A549 (cell line): ENCODE measurements around the gene RNASE12. TPM values are rescaled to one million over a fixed set of nuclear protein-coding genes. Genes with fewer than 3 reads are reported as not detected.

Experiments used
- ATAC-seq, 2 experiments: fragments of 200-7000 bp in 1 of 2; fragments of >200 bp in 1 of 2; cut with Nextera tagmentation in 1 of 2; cut with Tn5 transposase in 1 of 2; 3 replicates each; pipeline versions ENCODE4 v1.8.0 to v1.9.1; 2018 to 2020; ENCODE audit warnings: mild to moderate bottlenecking in 1 of 2, moderate library complexity in 1 of 2
- CTCF ChIA-PET: fragments of 300-600 bp; sonication (Branson Sonifier 250); formaldehyde crosslinking; extraction: SDS; loops from one replicate; lab custom pipeline; 2021; ENCODE audit warnings: antibody characterized with exemption, inconsistent platforms; lab: Yijun Ruan, JAX
- POLR2A ChIA-PET: fragments of 350-600 bp; formaldehyde crosslinking; extraction: SDS; loops from one replicate; lab custom pipeline; 2021; ENCODE audit warnings: antibody characterized with exemption, inconsistent platforms; lab: Yijun Ruan, JAX
- DNase-seq, 2 experiments: peaks; one replicate each; pipeline versions ENCODE4 v3.0.0 to v3.0.0-alpha.2; 2011 to 2016; ENCODE audit warnings: low read depth in 1 of 2, low spot score in 1 of 2
- FAIRE-seq: peaks from 2 replicates; lab custom pipeline; 2011; peaks lifted over from hg19 to GRCh38; lab: Jason Lieb, UNC
- H3K27ac ChIP-seq, 2 experiments: fragments of >200 bp; sonication (Bioruptor Twin); formaldehyde crosslinking; 3 replicates each; pipeline ENCODE4 v1.5.1; 2016 to 2017
- H3K4me1 ChIP-seq: fragments of >200 bp; sonication (Bioruptor Twin); formaldehyde crosslinking; 3 replicates; pipeline ENCODE4 v1.6.1; 2016
- H3K4me2 ChIP-seq: fragments of >200 bp; sonication (Bioruptor Twin); formaldehyde crosslinking; 3 replicates; pipeline ENCODE4 v1.6.1; 2016
- H3K4me3 ChIP-seq: fragments of >200 bp; sonication (Bioruptor Twin); formaldehyde crosslinking; 3 replicates; pipeline ENCODE4 v1.5.1; 2016
- H3K9me3 ChIP-seq: fragments of >200 bp; sonication (Bioruptor Twin); formaldehyde crosslinking; 3 replicates; pipeline ENCODE4 v1.6.1; 2016
- CBX8 ChIP-seq: fragments of 200-600 bp; sonication (generic); IDR thresholded peaks from 2 replicates; pipeline ENCODE4 v1.6.1; 2016
- CEBPB ChIP-seq, 2 experiments: fragments of >200 bp in 1 of 2; sonication (Bioruptor Twin) in 1 of 2; formaldehyde crosslinking in 1 of 2; IDR thresholded peaks; 2 replicates each; pipeline ENCODE4 v1.6.1; 2012 to 2016
- CHD4 ChIP-seq: fragments of 200-600 bp; sonication (generic); IDR thresholded peaks from 2 replicates; pipeline ENCODE4 v1.6.1; 2016; ENCODE audit warnings: antibody characterized with exemption, mild to moderate bottlenecking, borderline replicate concordance
- ESRRA ChIP-seq: fragments of 150-350 bp; IDR thresholded peaks from 2 replicates; pipeline ENCODE4 v1.6.1; 2014; ENCODE audit warnings: mild to moderate bottlenecking, low read length, borderline replicate concordance
- FOSB ChIP-seq: fragments of 250-450 bp; sonication (Bioruptor Pico); IDR thresholded peaks from 2 replicates; pipeline ENCODE4 v1.5.0; 2020; ENCODE audit warnings: mild to moderate bottlenecking, moderate library complexity
- FOSL2 ChIP-seq, 2 experiments: fragments of 450-650 bp in 1 of 2; fragments of >200 bp in 1 of 2; sonication (Bioruptor Twin) in 1 of 2; formaldehyde crosslinking; IDR thresholded peaks; 2 replicates each; pipeline versions ENCODE4 v1.5.0 to v1.6.1; 2016 to 2020; ENCODE audit warnings: mild to moderate bottlenecking in 1 of 2, moderate library complexity in 1 of 2
- HEYL ChIP-seq: fragments of 250-450 bp; sonication (Bioruptor Pico); IDR thresholded peaks from 2 replicates; pipeline ENCODE4 v1.8.0; 2021; ENCODE audit warnings: mild to moderate bottlenecking, moderate library complexity
- HOXA7 ChIP-seq: fragments of 250-450 bp; sonication (Bioruptor Pico); IDR thresholded peaks from 2 replicates; pipeline ENCODE4 v1.5.0; 2020; ENCODE audit warnings: mild to moderate bottlenecking, moderate library complexity
- HOXB5 ChIP-seq: fragments of 250-450 bp; sonication (Bioruptor Pico); IDR thresholded peaks from 2 replicates; pipeline ENCODE4 v1.5.0; 2020; ENCODE audit warnings: mild to moderate bottlenecking, moderate library complexity
- JUN ChIP-seq, 2 experiments: fragments of >200 bp; sonication (Bioruptor Twin); formaldehyde crosslinking; IDR thresholded peaks; 2 replicates in 1 of 2; 3 replicates in 1 of 2; pipeline ENCODE4 v1.6.1; 2016 to 2017
- KDM1A ChIP-seq: fragments of 200-600 bp; sonication (generic); IDR thresholded peaks from 2 replicates; pipeline ENCODE4 v1.6.1; 2016; ENCODE audit warnings: low read depth, mild to moderate bottlenecking
- MAFK ChIP-seq: fragments of 450-650 bp; IDR thresholded peaks from 2 replicates; pipeline ENCODE4 v1.6.1; 2014; ENCODE audit not compliant: partially characterized antibody
- POLR2AphosphoS2 ChIP-seq: conservative IDR thresholded peaks from 2 replicates; pipeline ENCODE4 v1.6.1; 2012; ENCODE audit warnings: low read length, improper control_type of control experiment, inconsistent platforms
- TFCP2L1 ChIP-seq: fragments of 250-450 bp; sonication (Bioruptor Pico); IDR thresholded peaks from 2 replicates; pipeline ENCODE4 v1.5.0; 2021; ENCODE audit warnings: mild to moderate bottlenecking
- TP53 ChIP-seq: fragments of 250-450 bp; sonication (Bioruptor Pico); IDR thresholded peaks from 2 replicates; pipeline ENCODE4 v1.5.0; 2021; ENCODE audit warnings: mild to moderate bottlenecking, moderate library complexity
- ZSCAN20 ChIP-seq: fragments of 250-450 bp; sonication (Bioruptor Pico); IDR thresholded peaks from 2 replicates; pipeline ENCODE4 v1.8.0; 2022; ENCODE audit warnings: mild to moderate bottlenecking, moderate library complexity
- WGBS: methylation state at CpG from one replicate; pipeline ENCODE4 v1.1.6; 2017; ENCODE audit errors: missing lambda C conversion rate; 5-methylcytosine and 5-hydroxymethylcytosine counted together
- polyA plus RNA-seq, 4 experiments: library from polyadenylated mRNA; depleted of rRNA in 3 of 4; stranded (reverse); fragments of >200 nt; fragmentation: RNase III in 1 of 4; extraction: RNeasy Plus Mini Kit Qiagen cat#74134 plus additional on column Dnase treatment in 1 of 4; gene quantifications; 2 replicates in 3 of 4; 3 replicates in 1 of 4; pipeline ENCODE4 v1.2.3, GENCODE V29; 2011 to 2017
- TF ChIP-seq, protein P1 (sequence below): fragments of 200-600 bp; sonication (generic); IDR thresholded peaks from 2 replicates; pipeline ENCODE4 v1.6.1; 2016; ENCODE audit warnings: antibody characterized with exemption, mild to moderate bottlenecking, moderate library complexity
- TF ChIP-seq, protein P2 (sequence below): IDR thresholded peaks from 2 replicates; pipeline ENCODE4 v1.6.1; 2012
- TF ChIP-seq, protein P3 (sequence below): fragments of >200 bp; sonication (Bioruptor Twin); formaldehyde crosslinking; IDR thresholded peaks from 3 replicates; pipeline ENCODE4 v1.5.1; 2016

RNASE12 gene
- polyA plus RNA-seq, 2 of the 4 experiments (the other 2 are of a cell fraction) = not detected

DNA sequence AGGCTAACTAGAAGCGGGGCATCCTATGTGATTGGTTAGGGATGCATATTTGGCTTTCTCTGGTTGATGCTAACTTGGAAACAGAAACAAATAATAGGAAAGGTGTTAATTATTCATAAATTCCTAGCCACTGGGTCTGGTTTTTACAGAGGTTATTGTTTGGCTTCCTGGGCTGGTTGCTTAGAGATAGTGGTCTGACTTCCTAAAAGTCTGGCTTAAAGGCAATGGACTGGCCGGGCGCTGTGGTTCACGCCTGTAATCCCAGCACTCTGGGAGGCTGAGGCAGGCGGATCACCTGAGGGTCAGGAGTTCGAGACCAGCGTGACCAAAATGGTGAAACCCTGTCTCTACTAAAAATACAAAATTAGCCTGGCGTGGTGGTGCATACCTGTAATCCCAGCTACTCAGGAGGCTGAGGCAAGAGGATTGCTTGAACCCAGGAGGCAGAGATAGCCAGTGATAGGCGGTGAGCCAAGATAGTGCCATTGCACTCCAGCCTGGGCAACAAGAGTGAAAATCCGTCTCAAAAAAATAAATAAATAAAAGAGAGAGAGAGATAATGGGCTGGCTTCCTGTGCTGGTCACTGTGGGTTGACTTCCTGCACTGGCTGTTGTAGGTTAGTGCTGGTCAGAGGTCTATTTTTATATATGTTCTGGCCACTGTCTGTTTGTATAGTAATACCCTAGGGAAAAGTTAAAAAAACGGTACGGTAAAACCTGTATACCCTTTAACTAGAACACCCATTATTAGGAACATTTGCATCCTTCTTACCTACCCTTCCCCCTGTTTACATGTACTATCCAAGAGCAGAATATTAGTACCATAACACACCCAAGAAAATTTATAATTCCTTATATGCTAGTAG lies 26.2 kb upstream of the RNASE12 start (continued):
- TF ChIP-seq, protein P1, sequence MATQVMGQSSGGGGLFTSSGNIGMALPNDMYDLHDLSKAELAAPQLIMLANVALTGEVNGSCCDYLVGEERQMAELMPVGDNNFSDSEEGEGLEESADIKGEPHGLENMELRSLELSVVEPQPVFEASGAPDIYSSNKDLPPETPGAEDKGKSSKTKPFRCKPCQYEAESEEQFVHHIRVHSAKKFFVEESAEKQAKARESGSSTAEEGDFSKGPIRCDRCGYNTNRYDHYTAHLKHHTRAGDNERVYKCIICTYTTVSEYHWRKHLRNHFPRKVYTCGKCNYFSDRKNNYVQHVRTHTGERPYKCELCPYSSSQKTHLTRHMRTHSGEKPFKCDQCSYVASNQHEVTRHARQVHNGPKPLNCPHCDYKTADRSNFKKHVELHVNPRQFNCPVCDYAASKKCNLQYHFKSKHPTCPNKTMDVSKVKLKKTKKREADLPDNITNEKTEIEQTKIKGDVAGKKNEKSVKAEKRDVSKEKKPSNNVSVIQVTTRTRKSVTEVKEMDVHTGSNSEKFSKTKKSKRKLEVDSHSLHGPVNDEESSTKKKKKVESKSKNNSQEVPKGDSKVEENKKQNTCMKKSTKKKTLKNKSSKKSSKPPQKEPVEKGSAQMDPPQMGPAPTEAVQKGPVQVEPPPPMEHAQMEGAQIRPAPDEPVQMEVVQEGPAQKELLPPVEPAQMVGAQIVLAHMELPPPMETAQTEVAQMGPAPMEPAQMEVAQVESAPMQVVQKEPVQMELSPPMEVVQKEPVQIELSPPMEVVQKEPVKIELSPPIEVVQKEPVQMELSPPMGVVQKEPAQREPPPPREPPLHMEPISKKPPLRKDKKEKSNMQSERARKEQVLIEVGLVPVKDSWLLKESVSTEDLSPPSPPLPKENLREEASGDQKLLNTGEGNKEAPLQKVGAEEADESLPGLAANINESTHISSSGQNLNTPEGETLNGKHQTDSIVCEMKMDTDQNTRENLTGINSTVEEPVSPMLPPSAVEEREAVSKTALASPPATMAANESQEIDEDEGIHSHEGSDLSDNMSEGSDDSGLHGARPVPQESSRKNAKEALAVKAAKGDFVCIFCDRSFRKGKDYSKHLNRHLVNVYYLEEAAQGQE = no peak
- no peak for TF ChIP-seq HOXB5

DNA sequence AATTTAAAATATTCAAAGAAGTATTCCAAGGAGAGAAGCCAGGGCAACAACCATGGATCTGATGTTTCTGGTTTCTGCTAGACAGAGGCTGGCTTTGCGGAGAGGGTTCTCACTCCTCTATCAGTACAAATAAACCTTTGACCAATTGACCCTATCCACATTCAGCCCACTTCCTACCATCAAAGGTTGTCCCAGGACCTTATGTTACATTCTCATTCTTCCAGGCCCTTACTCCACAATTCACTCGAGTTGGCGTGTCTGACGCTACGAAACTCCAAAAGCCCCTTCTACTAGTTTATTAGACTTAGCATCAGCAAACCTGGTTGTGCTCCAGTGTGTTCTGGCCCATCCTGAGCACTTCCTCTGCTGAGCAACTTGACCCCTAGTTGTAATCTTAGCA lies 24.8 kb upstream of the RNASE12 start:
- CTCF ChIA-PET = interaction anchor here (1.0 to 4.0 kb wide), 3 partner anchors 66 to 355 kb away, joined by 3 to 37 read pairs (median 6); partner anchors contain the start of gene RNASE4

DNA sequence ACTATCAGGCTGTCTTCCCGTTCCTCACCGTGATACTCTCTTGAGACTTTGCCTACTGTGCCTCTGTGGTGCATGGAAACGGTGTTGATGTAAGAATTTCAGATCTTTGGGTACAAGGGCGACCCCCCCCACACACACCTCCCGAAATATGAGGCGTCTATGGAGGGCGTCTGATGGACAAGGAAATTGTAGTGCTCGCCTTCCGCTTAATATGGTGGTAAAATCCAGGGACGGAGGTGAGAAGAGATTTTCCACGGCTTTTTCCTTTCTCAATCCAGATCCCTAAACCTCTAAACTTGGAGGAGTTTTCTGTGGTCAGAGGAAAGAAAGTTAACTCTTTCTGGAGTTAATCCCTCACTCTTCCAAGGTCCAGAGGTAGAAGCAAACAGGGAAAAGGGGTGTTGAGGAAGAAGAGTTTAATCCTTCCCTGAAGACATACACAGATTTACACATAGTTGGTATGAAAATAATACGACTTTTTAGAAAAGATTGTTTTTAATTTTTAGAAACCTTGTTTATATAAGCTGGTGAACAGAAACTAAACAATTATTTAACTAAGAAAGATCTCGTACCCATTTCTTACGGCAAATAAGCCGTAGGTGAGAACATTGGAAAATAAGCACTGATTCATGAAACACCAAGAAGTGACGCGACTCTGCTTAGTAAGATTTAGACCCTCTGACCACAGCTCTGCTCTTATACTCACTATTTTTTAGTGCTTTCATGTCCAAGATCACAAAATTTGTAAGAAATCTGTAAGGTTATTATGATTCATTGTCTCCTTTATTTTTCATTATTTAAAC lies 23.1 kb upstream of the RNASE12 start:
- WGBS = 2% methylated on average over 17 of the region's 17 CpGs
- ATAC-seq (peak; percentile 51 to 54), FAIRE-seq (no peak), DNase-seq (peak; percentile 49 to 85)
- TF ChIP-seq POLR2AphosphoS2 (no peak), JUN (IDR thresholded peaks at IDR 0.05) (no peak), CEBPB (IDR thresholded peaks at IDR 0.05) (no peak), TP53 (CRISPR knock-in tag) (no peak), HEYL (CRISPR knock-in tag) (no peak), CHD4 (no peak), FOSB (CRISPR knock-in tag) (no peak), ZSCAN20 (CRISPR knock-in tag) (no peak), TFCP2L1 (CRISPR knock-in tag) (no peak), CBX8 (no peak), MAFK (no peak), FOSL2 (IDR thresholded peaks at IDR 0.05) (no peak), FOSL2 (CRISPR knock-in tag; IDR thresholded peaks at IDR 0.05) (no peak)
- TF ChIP-seq, protein P2, sequence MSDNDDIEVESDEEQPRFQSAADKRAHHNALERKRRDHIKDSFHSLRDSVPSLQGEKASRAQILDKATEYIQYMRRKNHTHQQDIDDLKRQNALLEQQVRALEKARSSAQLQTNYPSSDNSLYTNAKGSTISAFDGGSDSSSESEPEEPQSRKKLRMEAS = no peak; the same call in 1 of the 2 replicates
- TF ChIP-seq, protein P3, sequence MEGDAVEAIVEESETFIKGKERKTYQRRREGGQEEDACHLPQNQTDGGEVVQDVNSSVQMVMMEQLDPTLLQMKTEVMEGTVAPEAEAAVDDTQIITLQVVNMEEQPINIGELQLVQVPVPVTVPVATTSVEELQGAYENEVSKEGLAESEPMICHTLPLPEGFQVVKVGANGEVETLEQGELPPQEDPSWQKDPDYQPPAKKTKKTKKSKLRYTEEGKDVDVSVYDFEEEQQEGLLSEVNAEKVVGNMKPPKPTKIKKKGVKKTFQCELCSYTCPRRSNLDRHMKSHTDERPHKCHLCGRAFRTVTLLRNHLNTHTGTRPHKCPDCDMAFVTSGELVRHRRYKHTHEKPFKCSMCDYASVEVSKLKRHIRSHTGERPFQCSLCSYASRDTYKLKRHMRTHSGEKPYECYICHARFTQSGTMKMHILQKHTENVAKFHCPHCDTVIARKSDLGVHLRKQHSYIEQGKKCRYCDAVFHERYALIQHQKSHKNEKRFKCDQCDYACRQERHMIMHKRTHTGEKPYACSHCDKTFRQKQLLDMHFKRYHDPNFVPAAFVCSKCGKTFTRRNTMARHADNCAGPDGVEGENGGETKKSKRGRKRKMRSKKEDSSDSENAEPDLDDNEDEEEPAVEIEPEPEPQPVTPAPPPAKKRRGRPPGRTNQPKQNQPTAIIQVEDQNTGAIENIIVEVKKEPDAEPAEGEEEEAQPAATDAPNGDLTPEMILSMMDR = no peak
- Histone ChIP-seq H3K27ac (peak overlapping the region; percentile 78 to 81), H3K4me1 (peaks cover 38% of the 10 kb centered on the region), H3K9me3 (no peaks in the 10 kb centered on the region), H3K4me3 (peak overlapping the region; percentile 50), H3K4me2 (peak overlapping the region; percentile 86)
- POLR2A ChIA-PET = interaction anchor here (0.6 to 2.3 kb wide), 9 partner anchors 10 to 271 kb away, joined by 3 to 20 read pairs (median 8); partner anchors contain the start of genes PARP2, PIP4P1 and RNASE4
- CTCF ChIA-PET = interaction anchor here (0.7 to 4.0 kb wide), 24 partner anchors 8 to 589 kb away, joined by 3 to 37 read pairs (median 5); partner anchors contain the start of genes APEX1, PIP4P1 and RNASE4

More for the DNA sequence above, 24.8 kb upstream of the RNASE12 start:
- POLR2A ChIA-PET = no interaction called here
- TF ChIP-seq ESRRA = no peak
- TF ChIP-seq, protein P2 = no peak
- no peak for TF ChIP-seq HOXA7 (CRISPR knock-in tag)
- no peak for TF ChIP-seq KDM1A
- TF ChIP-seq HOXB5 = no peak
- no peak overlapping the region for H3K4me3 ChIP-seq
- H3K9me3 ChIP-seq = no peaks in the 10 kb centered on the region
- no peak overlapping the region for H3K27ac ChIP-seq
- peaks cover 33% of the 10 kb centered on the region for H3K4me1 ChIP-seq
- FAIRE-seq (no peak), DNase-seq (no peak), ATAC-seq (no peak)
- no peak overlapping the region for H3K4me2 ChIP-seq
- 97% methylated on average over 5 of the region's 5 CpGs for WGBS
